NCI-H187 (cell line): ENCODE measurements around the gene NFILZ.

Source experiments
- DNase-seq, 2 experiments: peaks; one replicate each; lab custom pipeline; 2025; lab: John Stamatoyannopoulos, UW

NFILZ gene

DNA sequence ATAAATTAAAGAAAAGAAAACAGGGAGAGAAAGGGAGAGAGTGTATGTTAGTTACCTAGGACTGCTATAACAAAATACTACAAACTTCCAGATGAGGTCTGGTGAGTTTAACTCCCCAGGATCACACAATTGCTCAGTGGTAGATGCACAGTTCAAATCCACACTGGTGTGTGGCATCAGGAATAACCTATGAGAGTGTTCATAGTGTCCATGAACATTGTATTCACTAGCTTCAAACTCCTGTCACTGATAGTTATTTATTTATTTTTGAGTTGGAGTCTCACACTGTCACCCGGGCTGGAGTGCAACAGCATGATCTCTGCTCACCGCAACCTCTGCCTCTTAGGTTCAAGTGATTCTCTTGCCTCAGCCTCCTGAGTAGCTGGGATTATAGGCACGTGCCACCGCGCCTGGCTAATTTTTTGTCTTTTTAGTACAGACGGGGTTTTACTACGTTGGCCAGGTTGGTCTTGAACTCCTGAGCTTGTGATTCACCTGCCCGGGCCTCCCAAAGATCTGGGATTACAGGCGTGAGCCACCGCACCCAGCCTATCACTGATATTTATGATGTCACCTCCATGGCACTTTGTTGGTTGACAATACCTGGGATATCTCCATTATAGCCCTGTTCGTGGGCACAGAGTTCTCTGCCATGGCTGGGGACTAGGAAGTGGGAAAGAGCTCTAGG, at the start of gene NFILZ:
TSS of gene NFILZ (plus strand) at position 638 of the 688 bp plus-strand sequence. CDS start 46,133 bp downstream, outside the sequence.
- DNase-seq, result no peak

GRCh38 chr19:8580710-8581281, 49.6 kb upstream of the NFILZ start:
- DNase-seq, result peak; percentile 13 to 33

GRCh38 chr19:8584965-8585893, 45.2 kb upstream of the NFILZ start:
- no peak for DNase-seq

DNA sequence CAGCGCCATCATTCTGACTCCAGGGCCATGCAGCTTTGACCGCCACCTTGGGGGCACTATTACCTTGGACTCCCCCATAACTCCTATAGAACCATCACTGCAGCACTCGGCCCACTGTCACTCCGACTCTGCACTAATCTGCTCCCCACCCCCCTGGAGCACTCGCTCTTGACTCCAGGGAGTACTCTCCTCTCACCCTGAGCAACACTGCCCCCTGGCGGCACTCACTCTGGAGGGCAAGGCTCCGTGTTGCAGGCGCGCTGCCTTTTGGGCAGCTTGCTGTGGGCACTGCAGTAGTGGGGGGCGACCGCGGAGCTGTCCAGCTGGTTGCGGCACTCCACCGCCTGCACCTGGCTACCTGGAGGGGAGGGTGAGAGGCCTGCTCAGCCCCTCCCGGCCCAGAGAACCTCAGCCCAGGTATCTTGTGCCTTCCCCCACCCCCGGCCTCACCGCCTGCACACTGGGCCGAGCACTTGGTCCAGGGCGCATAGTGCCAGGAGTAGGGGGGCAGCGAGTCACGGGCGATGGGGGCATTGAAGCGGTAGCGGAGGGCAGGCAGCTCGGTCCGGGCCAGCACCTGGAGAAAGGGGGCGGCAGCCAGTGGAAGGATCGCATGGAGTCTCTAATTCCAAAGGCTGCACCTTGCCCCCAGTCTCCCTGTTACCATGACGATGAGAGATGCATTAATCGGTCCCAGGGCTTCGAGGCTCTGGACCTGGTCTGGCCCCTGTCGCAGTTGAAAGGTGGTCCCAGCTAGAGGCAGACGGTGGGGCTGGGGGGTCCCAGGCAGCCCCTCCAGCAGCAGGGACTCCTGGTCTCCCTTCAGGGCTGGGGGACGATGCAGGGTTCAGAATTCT, 44.3 kb upstream of the NFILZ start:
- DNase-seq, result no peak

GRCh38 chr19:8589177-8589714, 41.2 kb upstream of the NFILZ start:
- no peak for DNase-seq

GRCh38 chr19:8592231-8593009, 38.0 kb upstream of the NFILZ start:
- peak in 1 of 2 experiments; percentile 22 for DNase-seq

- no peak for DNase-seq
Measured at GRCh38 chr19:8593931-8594330, 36.5 kb upstream of the NFILZ start.

DNA sequence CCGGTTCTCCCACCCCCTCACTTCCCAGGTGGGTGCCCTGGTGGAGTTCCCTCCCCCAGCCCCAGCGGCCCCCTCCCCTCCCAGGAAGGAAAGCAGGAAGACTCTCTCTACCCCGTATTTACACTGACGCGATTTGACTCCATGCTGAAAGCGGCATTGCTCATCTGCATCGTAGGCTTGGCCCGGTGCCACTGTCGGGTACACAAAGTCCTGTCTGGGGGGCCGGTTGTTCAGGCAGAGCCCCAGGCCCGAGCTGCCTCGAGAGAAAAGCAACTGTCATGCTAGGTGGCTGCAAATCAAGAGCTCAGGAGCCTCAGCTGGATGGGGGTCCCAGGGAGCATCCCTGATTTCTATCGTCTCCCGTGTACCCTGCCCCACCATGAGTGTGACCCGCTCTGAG, 34.8 kb upstream of the NFILZ start:
- DNase-seq, result no peak

- DNase-seq, result no peak
Measured at GRCh38 chr19:8596168-8596567, 34.3 kb upstream of the NFILZ start.

DNA sequence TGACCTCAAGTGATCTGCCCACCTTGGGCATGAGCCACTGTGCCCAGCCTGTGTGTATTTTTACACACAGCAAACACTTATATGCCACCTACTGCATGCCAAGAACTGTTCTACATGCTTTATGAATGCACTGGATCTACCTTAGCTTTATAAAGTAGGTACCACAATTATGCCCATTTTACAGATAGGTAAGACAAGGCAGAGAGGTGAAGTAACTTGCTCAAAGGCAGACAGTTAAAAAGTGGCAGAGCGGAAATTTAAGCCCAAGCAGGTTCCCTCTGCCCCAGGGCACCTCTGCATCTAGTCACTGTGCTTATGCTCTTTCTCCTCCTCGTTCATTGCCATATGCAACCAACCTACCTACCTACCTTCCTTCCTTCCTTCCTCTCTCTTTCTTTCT, 30.4 kb upstream of the NFILZ start:
- DNase-seq, result no peak

GRCh38 chr19:8600816-8601215, 29.6 kb upstream of the NFILZ start:
- DNase-seq, result no peak

DNA sequence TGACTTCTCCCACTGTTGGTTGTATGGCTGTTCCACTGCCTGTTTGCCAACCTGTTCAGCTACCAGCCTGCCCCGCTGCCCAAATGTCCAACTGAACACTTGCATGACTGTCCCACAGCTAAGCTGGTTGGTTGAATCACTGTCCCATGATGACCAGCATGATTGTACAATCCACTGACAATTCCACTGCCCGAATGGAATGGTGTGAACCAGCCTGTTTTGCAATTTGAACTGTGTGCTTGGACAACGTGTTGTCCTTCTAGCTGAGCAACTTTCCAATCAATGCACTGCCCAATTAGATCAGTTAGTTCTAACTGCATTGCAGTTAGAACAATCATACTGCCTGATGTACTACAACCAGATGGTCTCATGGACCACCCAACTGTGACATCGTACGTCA, 28.6 kb upstream of the NFILZ start:
- DNase-seq, result no peak

DNA sequence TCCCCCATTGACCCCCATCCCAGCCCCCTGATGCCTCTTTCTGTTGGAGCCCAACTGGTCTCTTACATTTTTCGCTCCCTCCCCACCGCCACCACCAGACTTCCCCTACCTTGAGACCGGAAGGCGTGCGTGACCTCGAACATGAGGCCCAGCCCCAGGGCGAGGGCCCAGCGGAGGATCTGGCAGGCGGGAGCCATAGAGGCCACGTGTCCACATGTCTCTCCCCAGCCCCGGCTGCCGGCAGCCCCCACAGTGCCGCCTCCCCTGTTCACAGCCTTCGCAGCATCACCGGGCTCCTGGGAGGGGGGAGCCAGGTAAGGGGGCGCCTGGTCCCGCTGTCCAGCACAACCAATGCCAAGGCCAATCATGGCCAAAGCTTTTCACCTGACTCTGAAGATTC, 24.9 kb upstream of the NFILZ start:
- no peak for DNase-seq

DNA sequence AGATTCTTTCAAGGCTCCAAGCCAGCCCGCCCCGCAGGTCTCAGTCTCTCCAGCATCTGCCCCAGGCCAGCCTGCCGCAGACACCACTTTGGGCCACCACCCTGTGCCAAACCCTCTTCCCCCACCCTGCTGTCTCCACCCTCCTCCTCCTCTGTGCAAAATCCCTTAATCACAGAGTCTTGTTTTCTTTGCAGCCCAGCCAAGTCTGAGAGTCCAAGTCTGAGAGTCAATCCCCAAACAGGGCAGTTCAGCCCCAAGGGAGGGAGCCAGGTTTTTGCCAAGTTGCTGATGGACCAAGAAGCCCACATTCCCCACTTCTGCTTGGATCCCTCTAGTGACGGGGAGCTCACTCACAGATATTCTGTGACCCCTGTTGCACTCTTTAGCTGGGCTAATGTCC, 23.0 kb upstream of the NFILZ start:
- no peak for DNase-seq

- no peak for DNase-seq
Measured at GRCh38 chr19:8608941-8609278, 21.5 kb upstream of the NFILZ start.

DNA sequence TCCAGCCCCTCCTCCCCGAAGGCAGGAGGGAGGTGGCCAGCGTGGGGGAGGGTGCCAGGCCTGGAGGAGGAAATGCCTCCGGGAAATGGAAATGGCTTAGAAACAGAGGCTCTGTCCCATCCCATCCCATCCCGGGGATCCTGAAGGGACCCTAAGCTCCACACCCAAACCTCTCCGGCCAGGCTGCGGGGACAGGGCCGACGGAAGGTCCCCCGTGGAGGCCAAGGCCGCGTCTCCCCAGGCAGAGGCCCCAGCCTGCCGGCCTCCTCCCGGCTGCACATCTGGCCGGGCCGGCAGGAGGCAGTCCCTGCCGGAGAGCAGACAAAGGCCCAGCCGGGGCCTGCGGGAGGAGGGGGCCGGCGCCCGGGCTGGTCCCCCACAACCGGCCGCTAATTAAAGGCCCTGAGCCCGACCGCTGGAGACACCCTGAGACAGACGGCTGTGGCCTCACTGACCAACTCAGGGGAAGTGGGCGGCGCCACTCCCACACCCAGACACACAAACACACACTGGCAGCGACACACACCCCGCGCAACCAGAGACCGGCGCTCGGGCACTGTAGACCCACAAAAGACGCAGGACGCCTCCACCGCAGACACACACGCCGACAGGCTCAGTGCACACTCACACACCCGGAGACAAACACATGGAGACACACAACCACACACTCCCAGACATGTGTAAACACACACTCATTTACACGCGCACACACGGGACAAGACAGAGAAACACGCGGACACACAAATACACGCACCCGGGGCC, 21.0 kb upstream of the NFILZ start:
- no peak for DNase-seq

- DNase-seq, result no peak
Measured at GRCh38 chr19:8610041-8610935, 20.1 kb upstream of the NFILZ start, which contains the start of gene ADAMTS10. ADAMTS10 (minus strand) TSS chr19:8610715; CDS start chr19:8605710, 5,005 bp downstream.

DNA sequence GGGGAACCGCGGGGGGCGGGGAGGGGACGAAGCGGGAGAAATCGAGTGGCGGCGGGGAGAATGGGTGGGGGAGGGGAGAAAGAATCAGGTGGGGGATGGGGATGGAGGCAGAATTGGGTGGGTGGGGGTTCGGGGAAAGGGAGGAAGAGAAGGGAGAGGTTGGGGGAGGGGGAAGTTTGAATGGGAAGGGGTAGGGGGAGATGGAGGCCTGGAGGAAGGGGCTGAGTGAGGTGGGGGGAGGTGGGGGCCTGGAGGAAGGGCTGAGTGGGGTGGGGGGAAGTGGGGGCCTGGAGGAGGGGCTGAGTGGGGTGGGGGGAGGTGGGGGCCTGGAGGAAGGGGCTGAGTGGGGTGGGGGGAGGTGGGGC, 19.5 kb upstream of the NFILZ start:
- DNase-seq, result no peak

GRCh38 chr19:8611391-8611876, 19.0 kb upstream of the NFILZ start:
- no peak for DNase-seq
